Bronchial epithelial cell (primary cell): ENCODE results near the gene TIMP4. TPM values are rescaled to one million over a fixed set of nuclear protein-coding genes. Genes with fewer than 3 reads are reported as not detected.

Source experiments
- DNase-seq: peaks from one replicate; pipeline ENCODE4 v3.0.0-alpha.2; 2010; ENCODE audit warnings: low read depth
- FAIRE-seq: peaks from 2 replicates; lab custom pipeline; 2011; peaks lifted over from hg19 to GRCh38; lab: Jason Lieb, UNC
- H3K27me3 ChIP-seq: 2 replicates; pipeline ENCODE4 v1.5.1; 2011; ENCODE audit warnings: low read length; ENCODE audit not compliant: control insufficient read depth, insufficient read depth
- H3K36me3 ChIP-seq: 2 replicates; pipeline ENCODE4 v1.5.1; 2011; ENCODE audit warnings: low read length; ENCODE audit not compliant: control insufficient read depth, insufficient read depth
- H3K4me3 ChIP-seq: 2 replicates; pipeline ENCODE4 v1.5.1; 2011; ENCODE audit warnings: mild to moderate bottlenecking, low read depth, low read length, control low read depth
- CTCF ChIP-seq: IDR thresholded peaks from 2 replicates; pipeline ENCODE4 v1.5.1; 2011; ENCODE audit warnings: mild to moderate bottlenecking, moderate library complexity, low read length, control low read depth, inconsistent platforms; ENCODE audit not compliant: insufficient read depth, severe bottlenecking
- total RNA-seq: library from RNA; depleted of rRNA; stranded (reverse); fragments of >200 nt; gene quantifications from 2 replicates; pipeline ENCODE4 v1.2.1, GENCODE V29; 2014

Gene TIMP4
- total RNA-seq, 1 donor from 2014 or later, result 1.1 TPM

- no peak overlapping the region for H3K4me3 ChIP-seq
- no peaks in the 10 kb centered on the region for H3K36me3 ChIP-seq
- no peak for TF ChIP-seq CTCF
- H3K27me3 ChIP-seq, result peaks cover 1% of the 10 kb centered on the region
- no peak for FAIRE-seq
- DNase-seq, result no peak
These were observed 3.4 kb downstream of the TIMP4 start for GRCh38 chr3:12155264-12155663.

GRCh38 chr3:12154151-12154550 lies 4.6 kb downstream of the TIMP4 start:
- no peak for TF ChIP-seq CTCF
- DNase-seq (no peak), FAIRE-seq (no peak)

GRCh38 chr3:12150112-12150511 lies 8.6 kb downstream of the TIMP4 start:
- TF ChIP-seq CTCF, result no peak
- H3K27me3 ChIP-seq, result peaks cover 3% of the 10 kb centered on the region
- peak; percentile 13 for FAIRE-seq
- no peak overlapping the region for H3K4me3 ChIP-seq
- H3K36me3 ChIP-seq, result no peaks in the 10 kb centered on the region
- no peak for DNase-seq

More at GRCh38 chr3:12154151-12154550, 4.6 kb downstream of the TIMP4 start:
- peaks cover 1% of the 10 kb centered on the region for H3K27me3 ChIP-seq
- no peaks in the 10 kb centered on the region for H3K36me3 ChIP-seq
- no peak overlapping the region for H3K4me3 ChIP-seq

GRCh38 chr3:12149029-12149428 lies 9.7 kb downstream of the TIMP4 start:
- H3K4me3 ChIP-seq, result no peak overlapping the region
- peaks cover 3% of the 10 kb centered on the region for H3K27me3 ChIP-seq
- no peaks in the 10 kb centered on the region for H3K36me3 ChIP-seq
- FAIRE-seq (no peak), DNase-seq (no peak)
- no peak for TF ChIP-seq CTCF

- FAIRE-seq, result no peak
- Histone ChIP-seq H3K36me3 (no peaks in the 10 kb centered on the region), H3K4me3 (no peak overlapping the region), H3K27me3 (peaks cover 3% of the 10 kb centered on the region)
- no peak for DNase-seq
- TF ChIP-seq CTCF, result no peak
These were observed 10.3 kb downstream of the TIMP4 start for GRCh38 chr3:12148183-12148940.
